GM11168 (cell line): ENCODE data around the gene SLC36A3.
"Not testable (repeated sequence)": the region's sequence is repeated elsewhere in the genome, so short reads cannot be mapped to it uniquely, and the experiment has no call there.

Experiments
- in situ Hi-C: fragments of 300-500 bp; cut with MboI; formaldehyde crosslinking; loops from one replicate; pipeline ENCODE4 v1.12.0; 2022; ENCODE audit warnings: low sequenced_read_pairs; ENCODE audit not compliant: unreplicated experiment

SLC36A3 gene

DNA sequence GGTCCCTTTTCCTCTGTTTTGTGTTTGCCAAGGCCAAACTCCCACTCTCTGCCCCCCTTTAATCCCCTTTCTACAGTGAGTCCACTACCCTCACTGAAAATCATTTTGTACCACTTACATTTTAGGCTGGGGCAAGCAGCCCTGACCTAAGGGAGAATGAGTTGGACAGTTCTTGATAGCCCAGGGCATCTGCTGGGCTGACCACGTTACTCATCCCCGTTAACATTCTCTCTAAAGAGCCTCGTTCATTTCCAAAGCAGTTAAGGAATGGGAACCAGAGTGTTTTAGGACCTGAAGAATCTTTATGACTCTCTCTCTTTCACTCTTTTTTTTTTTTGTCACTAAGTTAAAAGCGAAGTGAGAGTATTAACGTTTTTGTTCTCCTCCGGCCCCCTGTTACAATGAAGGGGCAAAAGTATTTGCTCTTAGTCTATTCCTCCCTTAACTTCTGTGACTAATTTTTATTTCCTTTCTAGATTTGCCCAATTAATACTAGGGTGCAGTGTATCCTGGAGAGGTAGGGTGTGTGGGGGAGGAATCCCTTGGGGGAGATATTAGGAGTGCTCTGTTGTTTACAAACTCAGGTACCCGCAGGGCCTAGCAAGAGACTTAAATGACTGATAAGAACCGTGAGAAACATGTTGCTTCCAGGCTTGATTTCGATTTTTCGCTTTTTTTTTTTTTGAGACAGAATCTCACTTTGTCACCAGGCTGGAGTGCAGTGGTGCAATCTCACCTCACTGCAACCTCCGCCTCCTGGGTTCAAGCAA, 35.9 kb downstream of the SLC36A3 start:
- in situ Hi-C loops: no loop called here

DNA sequence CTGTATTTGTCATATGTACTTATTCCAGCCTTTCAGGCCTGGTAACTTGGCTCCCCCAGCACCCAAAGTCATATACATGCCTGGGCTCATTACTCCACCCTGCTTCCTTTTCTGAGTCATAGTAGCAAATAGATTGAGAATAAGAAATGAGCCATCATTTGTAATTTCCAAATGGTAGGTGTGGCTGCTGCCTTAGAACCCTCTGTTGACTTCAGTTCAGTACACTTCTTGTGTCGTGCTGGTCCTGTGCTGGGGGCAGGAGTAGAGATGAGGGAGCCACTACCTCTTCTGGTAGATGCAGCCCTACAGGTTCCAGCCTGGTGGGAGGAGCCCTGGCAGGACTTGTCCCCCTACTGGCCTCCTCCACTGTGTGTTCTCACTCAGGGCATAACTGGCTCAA, 39.5 kb downstream of the SLC36A3 start:
- in situ Hi-C loops: no loop called here

DNA sequence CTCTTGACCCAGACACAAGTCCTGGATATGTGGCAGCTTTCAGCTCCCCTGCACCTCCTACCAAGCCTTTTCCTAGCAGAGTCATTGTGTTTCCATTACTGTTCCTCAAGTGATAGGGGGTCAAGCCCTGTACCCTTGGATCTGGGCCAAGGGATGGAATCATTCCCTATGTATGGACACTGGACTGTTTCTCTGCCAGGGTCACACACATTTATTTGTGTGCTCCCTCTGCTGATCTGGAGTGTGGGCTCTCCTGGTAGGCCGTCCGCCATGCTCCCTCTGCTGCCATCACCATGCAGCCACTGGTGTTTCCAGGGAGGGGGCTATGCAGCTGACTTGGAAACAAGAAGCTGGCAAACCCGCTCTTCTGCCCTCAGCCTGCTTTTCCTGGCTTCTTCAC, 41.0 kb downstream of the SLC36A3 start:
- in situ Hi-C loops: no loop called here

DNA sequence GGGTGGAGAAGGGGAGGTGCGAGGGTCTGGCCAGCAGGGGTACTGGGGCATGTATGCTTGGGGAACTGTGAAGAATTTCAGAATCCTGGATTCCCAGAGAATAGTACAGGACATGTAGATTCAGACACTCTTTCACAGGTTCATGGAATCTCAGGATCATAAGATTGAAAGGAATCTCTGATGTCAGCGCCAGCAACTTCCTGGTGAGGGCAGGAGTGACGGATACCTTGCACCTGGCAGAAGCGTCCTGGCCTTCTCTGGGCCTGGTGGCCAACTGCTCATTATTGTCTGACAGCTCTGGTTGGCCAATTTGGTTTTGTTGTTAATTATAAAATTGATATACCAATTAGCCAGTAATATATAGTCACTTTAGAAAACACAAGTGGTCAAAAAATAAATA, 43.6 kb downstream of the SLC36A3 start:
- in situ Hi-C loops: no loop called here

DNA sequence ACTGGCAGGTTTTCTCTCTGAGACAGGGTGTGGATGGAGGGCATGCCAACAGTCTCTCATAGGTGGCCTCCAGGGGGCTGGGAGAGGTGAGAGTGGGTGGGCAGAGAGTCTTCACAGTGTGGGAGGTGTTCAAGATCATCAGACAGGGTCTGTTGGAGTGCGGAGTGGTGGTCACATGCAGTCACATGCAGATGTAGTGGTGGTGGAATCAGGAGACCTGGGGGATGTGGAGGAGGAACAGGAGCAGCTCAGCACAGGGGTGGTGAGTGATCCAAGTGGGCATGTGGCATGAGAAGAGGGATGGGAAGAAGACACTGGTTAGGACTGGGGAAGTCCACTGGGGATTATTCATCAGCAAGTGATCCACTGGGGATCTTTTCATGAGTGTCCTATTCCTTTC, 44.8 kb downstream of the SLC36A3 start:
- in situ Hi-C loops: no loop called here

DNA sequence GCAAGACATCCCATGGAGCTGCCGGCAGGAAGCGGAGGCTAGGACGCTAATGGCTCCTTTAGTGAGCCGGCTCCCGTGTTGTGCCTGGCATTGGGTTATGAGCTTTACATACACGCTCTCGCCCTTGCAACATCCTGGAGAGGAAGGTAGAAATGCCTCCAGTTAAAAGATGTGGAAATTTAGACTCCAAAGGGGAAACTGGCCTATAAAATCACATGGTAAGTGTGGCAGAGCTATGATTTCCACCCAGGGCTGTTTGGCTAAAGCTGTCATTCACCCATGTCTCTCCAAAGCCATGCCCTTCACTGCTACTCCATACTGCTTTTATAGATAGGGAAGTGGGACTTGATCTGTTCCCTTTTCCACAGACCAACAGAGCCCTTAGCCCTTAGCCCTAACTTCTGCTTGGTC, 45.4 kb downstream of the SLC36A3 start:
- in situ Hi-C loops: no loop called here

DNA sequence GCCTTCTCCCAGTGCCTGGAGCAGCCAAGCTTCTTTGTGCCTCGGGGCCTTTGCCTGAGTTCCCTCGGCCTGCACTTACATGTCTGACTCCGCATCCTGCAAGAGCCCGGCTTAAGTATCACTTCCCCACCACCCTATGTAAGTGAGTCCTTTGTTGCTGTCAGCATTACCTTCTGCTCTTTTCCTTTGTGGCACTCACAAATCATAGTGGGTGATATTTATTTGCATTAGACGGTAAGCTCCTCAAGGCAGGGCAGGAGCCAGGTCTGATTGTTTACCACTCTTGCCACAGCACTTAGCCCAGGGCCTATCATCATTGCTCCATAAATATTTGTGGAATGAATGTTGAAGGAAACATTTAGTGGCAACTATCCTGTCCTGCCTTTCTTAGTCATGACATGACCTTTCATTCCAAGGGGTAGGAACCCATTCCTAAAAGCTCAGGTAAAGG, 45.8 kb downstream of the SLC36A3 start:
- in situ Hi-C loops: no loop called here

DNA sequence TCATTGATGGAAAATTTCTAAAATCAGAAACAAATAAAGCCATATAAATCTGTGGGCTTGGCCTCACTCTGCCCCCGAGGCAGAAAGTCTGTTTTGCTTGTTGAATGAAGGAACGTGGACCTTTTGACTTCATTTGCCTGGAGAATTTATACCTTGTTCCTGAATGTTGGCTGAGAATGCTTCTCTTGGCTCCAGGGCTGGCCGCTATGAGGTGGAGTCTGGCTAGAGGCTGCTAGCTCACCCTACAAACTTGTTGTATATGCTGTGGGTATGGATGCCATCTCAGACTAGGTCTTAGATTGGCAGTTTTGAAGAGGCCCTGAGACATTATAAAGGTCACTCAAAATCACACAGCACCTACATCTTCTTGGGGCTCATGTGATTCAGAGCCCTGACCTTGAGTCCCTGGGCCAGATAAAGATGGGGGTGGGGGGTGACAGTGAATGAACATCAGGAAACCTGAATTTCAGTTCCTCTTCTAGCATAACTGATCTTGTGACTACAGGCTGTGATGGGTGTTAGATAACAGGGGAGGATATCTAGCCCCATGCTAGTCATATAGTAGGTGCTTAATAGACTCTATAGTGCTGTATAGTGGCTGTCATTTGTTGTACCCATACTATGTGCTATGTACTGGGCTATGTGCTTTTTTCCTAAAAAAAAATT, 47.8 kb downstream of the SLC36A3 start:
- in situ Hi-C loops: no loop called here

DNA sequence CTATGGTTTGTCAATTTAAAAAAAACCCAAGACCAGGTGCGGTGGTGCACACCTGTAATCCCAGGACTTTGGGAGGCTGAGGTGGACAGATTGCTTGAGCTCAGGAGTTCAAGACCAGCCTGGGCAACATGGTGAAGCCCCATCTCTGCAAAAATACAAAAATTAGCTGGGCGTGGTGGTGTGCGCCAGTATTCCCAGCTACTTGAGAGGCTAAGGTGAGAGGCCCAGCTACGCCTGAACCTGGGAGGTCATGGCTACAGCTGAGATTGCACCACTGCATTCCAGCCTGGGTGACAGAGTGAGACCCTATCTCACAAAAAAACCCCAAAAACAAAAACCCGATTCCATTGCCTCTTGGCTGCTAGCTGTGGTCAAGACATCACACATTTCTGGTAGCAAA, 48.6 kb downstream of the SLC36A3 start:
- in situ Hi-C loops: not testable (repeated sequence)

DNA sequence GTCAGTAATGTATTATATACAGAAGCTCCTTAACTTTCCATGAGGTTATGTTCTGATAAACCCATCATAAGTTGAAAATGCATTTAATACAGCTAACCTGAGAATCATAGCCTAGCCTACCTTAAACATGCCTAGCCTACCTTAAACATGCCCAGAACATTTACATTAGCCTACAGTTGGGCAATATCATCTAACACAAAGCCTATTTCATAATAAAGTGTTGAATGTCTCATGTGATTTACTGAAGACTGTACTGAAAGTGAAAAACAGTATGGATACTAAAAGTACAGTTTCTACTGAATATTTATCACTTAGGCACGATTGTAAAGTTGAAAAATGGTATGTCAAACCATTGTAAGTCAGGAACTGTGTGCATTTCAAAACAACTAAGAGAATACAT, 49.0 kb downstream of the SLC36A3 start:
- in situ Hi-C loops: no loop called here

DNA sequence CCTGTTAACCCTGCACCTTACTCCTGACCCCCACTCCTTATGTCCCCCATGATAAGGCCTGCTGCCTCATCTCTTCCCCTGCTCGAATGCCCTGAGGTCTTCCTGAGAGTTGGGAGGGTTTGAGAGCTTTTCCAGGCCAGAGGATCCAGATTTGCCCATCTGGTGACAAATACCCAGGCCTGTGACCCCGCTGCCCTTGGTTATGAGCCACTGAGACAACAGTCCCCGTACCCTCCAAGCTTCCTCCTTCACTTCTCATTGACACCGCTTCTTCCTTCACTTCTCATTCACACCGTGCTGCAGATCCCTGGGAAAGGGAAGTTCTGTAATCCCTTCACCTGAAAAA, 50.0 kb downstream of the SLC36A3 start:
- in situ Hi-C loops: no loop called here

DNA sequence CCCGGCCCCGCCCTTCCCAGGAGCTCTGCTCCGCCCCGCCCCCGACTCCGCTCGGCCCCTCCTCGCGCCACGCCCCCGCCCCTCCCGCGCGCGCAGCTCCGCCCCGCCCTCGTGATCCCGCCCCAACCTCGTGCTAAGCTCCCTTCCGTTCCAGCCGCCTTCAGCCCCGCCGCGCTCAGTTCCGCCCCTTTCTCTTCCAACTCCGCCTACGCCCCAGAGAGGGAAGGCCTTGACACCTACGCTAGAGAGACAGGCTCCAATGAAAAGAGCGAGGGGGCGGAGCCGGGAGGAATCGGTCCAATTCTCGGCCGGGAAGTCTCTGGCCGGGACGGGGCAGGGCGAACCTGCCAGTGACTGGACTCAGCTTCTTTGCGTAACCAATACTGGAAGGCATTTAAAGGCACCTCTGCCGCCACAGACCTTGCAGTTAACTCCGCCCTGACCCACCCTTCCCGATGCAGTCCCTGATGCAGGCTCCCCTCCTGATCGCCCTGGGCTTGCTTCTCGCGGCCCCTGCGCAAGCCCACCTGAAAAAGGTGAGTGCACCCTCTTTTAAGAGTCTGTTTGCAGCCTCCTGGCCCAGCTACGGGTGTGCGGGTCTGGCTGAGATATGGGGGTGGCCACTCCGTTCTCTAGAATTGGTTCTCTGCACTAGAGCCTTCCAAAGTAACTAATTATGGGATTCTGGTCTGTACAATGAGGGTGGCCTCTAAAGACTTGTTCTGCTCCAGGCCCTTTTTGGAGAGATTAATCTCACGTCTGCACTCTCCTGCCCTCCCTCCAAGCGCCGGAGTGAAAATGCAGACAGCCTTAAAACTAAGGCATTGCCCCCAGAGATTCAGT, 50.6 kb downstream of the SLC36A3 start, which contains the start of gene GM2A:
Gene GM2A (plus strand): TSS at position 424 of the 843 bp plus-strand sequence. CDS start 32 bp downstream, at position 456.
- in situ Hi-C loops: no loop called here

DNA sequence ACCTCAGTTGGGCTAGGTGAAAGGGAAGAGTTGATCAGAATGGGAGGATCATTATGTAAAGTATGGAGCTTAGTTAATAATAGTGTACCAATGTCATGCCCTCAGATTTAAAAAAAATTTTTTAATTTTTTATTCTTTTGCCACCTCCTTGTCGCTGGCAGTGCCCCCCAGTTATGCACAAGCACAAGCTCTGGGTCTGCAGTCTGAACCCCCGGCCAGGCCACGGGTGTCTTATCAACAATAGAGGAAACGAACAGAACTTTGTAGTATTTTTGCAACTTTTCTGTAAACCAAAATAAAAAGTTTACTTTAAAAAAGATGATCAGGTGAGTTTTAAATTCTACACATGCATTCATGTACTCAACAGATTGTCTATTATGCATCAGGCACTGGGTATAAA, 51.9 kb downstream of the SLC36A3 start:
- in situ Hi-C loops: no loop called here

DNA sequence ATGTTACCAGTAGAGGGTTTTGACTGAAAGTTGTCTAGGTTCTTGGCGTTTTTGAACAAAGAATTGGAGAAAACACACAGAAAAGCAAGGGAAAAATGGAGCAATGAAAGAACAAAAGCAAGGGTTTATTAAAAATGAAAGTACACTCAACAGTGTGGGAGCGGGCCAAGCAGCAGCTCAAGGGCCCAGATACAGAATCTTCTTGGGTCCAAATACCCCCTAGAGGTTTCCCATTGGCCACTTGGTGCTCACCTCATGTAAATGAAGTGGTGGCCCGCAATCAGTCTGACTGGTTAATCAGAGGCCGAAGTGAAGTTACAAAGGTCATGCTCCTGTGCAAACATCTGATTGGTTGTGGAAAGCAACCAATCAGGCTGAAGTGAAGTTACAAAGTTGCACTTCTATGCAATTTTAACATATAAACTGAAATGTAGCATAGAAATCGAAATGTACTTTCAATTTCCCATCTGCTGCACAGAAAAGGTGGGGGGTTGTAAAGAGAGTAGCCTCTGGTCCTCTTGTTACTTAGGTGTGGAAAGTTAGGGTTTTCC, 52.5 kb downstream of the SLC36A3 start:
- in situ Hi-C loops: no loop called here

DNA sequence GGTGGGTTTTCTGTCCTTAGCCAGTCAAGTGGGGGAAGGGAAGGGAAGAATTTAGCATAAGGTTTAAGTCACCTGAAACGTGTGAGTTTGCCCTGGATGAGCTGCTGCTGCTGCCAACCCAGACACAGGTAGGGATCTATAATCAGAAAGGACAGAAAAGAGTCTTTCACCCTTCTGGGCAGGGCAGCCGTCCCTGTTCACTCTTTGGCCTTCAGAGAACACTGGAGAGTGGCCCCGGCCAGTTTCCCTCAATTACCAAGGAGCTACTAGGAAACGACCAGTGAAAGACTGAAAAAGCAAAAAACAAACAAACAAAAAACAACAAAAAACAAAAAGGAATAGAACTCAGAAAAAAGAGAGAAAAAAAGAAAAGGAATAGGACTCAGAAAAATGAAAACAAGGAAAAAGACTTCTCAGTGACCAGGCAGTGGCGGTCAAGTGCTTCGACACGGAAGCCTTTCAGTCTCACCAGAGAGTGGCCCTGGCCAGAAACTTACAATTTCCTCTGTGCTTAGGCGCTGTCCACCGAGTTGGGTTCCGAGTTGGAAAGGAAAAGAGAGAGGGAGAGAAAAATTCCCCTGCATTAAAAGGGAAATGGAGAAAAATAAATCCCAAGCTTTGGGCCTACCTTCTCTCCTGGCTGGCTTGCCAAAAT, 53.1 kb downstream of the SLC36A3 start:
- in situ Hi-C loops: no loop called here

DNA sequence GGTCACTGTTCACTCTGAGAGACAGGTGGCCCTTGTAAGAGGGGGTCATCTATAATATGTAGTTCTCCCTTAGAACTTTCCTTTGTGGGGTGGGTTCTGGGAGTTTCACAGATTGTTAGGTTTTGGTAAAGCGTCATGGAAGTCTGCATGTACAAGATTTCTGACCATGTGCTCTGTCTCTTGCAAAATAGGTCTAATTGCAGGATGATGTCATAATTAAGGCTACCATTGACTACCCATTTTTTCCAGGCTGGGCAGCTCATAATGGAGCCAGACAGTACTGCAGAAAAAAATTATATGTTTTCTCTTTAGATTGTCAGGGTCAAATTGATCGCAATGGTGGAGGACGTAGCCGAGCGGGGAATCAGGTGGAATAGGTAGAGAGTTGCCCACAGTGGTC, 54.3 kb downstream of the SLC36A3 start:
- in situ Hi-C loops: no loop called here

DNA sequence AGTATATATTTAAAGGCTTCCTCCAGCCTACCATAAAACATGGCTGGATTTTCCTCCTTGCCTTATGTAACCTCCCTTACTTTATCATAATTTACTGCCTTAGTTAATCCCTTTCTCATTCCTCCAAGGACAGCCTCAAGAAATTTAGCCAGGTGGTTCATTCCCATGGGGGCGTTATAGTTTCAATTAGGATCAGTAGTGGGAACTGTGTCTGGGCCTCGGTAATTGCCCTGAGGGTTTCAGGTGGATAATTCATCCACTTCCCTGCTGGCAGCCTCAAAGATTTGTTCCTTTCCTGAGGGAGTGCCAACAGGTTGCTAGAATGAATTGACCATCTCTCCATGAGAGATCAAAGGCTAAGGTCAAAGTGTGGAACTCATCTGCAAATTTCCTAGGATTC, 54.9 kb downstream of the SLC36A3 start:
- in situ Hi-C loops: no loop called here

DNA sequence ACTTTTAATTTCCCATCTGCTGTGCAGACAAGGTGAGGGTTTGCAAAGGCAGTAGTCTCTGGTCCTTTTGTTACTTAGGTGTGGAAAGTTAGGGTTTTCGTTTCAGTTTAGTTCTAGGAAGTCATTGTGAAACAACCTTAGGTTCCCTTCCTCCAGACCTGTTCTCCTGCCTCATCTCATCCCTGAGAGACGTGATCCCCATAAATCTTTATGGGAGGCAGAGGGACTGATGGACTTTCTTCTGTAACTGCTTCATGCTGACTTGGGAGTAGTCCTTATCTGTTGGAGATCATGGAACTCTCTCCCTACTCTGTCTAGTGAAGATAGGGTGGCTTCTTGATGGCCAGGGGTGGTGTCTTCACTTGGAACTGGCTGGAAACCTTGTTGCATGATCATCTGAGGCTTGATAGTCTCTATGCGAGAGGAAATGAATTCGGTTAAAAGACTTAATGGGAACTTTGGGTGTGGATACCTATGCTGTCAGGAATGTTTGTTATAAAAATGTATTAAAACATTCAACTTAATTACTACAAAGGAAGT, 57.8 kb downstream of the SLC36A3 start:
- in situ Hi-C loops: no loop called here

DNA sequence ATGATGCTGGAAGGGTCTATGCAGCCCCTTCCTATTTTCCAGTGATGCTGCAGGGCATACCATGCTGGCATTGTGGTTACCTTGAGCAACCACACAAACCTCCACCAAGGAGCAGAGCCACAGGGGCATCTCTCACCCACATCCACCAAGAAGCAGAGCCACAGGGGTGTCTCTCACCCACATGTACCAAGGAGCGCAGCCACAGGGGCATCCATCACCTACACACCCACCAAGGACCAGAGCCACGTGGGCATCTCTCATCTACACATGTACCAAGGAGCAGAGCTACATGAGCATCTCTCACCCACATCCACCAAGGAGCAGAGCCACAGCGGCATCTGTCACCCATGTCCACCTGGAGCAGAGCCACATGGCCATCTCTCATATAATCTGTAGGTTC, 59.4 kb downstream of the SLC36A3 start:
- in situ Hi-C loops: no loop called here

DNA sequence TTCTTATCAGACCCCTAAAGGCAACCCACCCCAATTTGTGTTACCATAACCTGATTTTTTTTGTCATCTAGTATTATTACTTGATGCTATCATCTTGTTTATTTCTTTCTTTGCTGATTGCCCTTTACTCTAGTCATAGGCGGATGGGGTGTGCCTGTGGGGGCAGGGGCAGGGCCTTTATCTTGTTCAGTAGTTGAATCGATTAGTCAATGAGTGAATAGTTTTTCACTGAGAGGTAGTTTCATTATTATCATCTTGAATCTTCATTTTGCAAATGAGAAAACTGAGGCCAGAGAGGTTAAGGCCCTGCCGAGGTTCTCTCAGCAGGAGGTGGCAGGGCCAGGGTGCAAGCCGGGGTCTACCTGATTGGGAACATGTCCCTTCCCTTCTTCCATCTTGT, 60.0 kb downstream of the SLC36A3 start:
- in situ Hi-C loops: no loop called here
